OCI-LY3 (cell line): ENCODE data around the gene CCDC14.

Experiments used
- H2AFZ ChIP-seq: fragments of 200-600, 300-600 bp; shearing (Covaris generic); 2 replicates; pipeline ENCODE4 v1.6.0; 2014; ENCODE audit warnings: antibody characterized with exemption, low read depth, low read length
- H3K27ac ChIP-seq: fragments of 200-600, 300-600 bp; sonication (generic); 2 replicates; pipeline ENCODE4 v1.5.1; 2014; ENCODE audit warnings: mild to moderate bottlenecking, low read length, moderate library complexity, mixed read lengths
- H3K27me3 ChIP-seq: fragments of 200-600, 300-600 bp; sonication (generic); 2 replicates; pipeline ENCODE4 v1.6.1; 2014; ENCODE audit warnings: low read depth, low read length, mixed read lengths
- H3K36me3 ChIP-seq: fragments of 200-600, 300-600 bp; sonication (generic); replicated peaks from 2 replicates; pipeline ENCODE3; 2014; ENCODE audit warnings: low read depth, low read length, mixed read lengths
- H3K4me1 ChIP-seq: fragments of 300-600, 200-600 bp; sonication (generic); 2 replicates; pipeline ENCODE4 v1.6.1; 2014; ENCODE audit warnings: low read length, mixed read lengths
- H3K4me2 ChIP-seq: fragments of 200-600, 300-600 bp; sonication (generic); 2 replicates; pipeline ENCODE4 v1.6.1; 2014; ENCODE audit warnings: low read length, mixed read lengths
- H3K4me3 ChIP-seq: fragments of 300-600, 200-600 bp; sonication (generic); 2 replicates; pipeline ENCODE4 v1.5.1; 2014; ENCODE audit warnings: antibody characterized with exemption, mild to moderate bottlenecking, low read length, moderate library complexity
- H3K79me2 ChIP-seq: fragments of 300-600, 200-600 bp; shearing (Covaris generic); 2 replicates; pipeline ENCODE4 v1.6.1; 2014; ENCODE audit warnings: mild to moderate bottlenecking, low read length, mixed read lengths
- H3K9ac ChIP-seq: fragments of 300-600, 200-600 bp; shearing (Covaris generic); 2 replicates; pipeline ENCODE4 v1.6.0; 2014; ENCODE audit warnings: mild to moderate bottlenecking, low read length, moderate library complexity
- H3K9me3 ChIP-seq: fragments of 200-600, 300-600 bp; shearing (Covaris generic); 2 replicates; pipeline ENCODE4 v1.6.1; 2014; ENCODE audit warnings: low read length, mixed read lengths; ENCODE audit not compliant: insufficient read depth
- H4K20me1 ChIP-seq: fragments of 200-600, 300-600 bp; sonication (generic); 2 replicates; pipeline ENCODE4 v1.6.1; 2016; ENCODE audit warnings: low read length, mixed read lengths; ENCODE audit not compliant: insufficient read depth
- EZH2phosphoT487 ChIP-seq: fragments of 200-600 bp; shearing (Covaris generic); IDR thresholded peaks from 2 replicates; pipeline ENCODE4 v1.6.1; 2018; ENCODE audit warnings: antibody characterized with exemption, mixed run types, low read depth
- TF ChIP-seq, protein P1 (sequence below): fragments of 200-600, 300-600 bp; sonication (generic); IDR thresholded peaks from 2 replicates; pipeline ENCODE4 v1.5.1; 2014; ENCODE audit warnings: antibody characterized with exemption, low read length, low read depth

Gene CCDC14

GRCh38 chr3:123926396-123926795 lies 34.6 kb downstream of the CCDC14 start:
- no peaks in the 10 kb centered on the region for H4K20me1 ChIP-seq
- H3K27me3 ChIP-seq = no peaks in the 10 kb centered on the region

GRCh38 chr3:123920868-123921267 lies 40.2 kb downstream of the CCDC14 start:
- Histone ChIP-seq H3K4me2 (no peak overlapping the region), H3K9ac (no peak overlapping the region), H3K79me2 (no peaks in the 10 kb centered on the region), H3K27me3 (no peaks in the 10 kb centered on the region), H3K27ac (no peak overlapping the region), H3K9me3 (peaks cover 6% of the 10 kb centered on the region; the same call in 1 of the 2 replicates), H4K20me1 (no peaks in the 10 kb centered on the region), H2AFZ (no peak overlapping the region), H3K36me3 (peaks cover 53% of the 10 kb centered on the region), H3K4me1 (no peaks in the 10 kb centered on the region), H3K4me3 (no peak overlapping the region)
- TF ChIP-seq EZH2phosphoT487 = no peak
- TF ChIP-seq, protein P1, sequence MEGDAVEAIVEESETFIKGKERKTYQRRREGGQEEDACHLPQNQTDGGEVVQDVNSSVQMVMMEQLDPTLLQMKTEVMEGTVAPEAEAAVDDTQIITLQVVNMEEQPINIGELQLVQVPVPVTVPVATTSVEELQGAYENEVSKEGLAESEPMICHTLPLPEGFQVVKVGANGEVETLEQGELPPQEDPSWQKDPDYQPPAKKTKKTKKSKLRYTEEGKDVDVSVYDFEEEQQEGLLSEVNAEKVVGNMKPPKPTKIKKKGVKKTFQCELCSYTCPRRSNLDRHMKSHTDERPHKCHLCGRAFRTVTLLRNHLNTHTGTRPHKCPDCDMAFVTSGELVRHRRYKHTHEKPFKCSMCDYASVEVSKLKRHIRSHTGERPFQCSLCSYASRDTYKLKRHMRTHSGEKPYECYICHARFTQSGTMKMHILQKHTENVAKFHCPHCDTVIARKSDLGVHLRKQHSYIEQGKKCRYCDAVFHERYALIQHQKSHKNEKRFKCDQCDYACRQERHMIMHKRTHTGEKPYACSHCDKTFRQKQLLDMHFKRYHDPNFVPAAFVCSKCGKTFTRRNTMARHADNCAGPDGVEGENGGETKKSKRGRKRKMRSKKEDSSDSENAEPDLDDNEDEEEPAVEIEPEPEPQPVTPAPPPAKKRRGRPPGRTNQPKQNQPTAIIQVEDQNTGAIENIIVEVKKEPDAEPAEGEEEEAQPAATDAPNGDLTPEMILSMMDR = no peak

More at GRCh38 chr3:123926396-123926795, 34.6 kb downstream of the CCDC14 start:
- Histone ChIP-seq H3K9ac (no peak overlapping the region), H3K9me3 (no peaks in the 10 kb centered on the region), H2AFZ (no peak overlapping the region), H3K79me2 (no peaks in the 10 kb centered on the region), H3K27ac (no peak overlapping the region), H3K4me1 (no peaks in the 10 kb centered on the region), H3K4me3 (no peak overlapping the region), H3K4me2 (no peak overlapping the region), H3K36me3 (peaks cover 25% of the 10 kb centered on the region)
- TF ChIP-seq EZH2phosphoT487 = no peak
- TF ChIP-seq, protein P1 = no peak

DNA sequence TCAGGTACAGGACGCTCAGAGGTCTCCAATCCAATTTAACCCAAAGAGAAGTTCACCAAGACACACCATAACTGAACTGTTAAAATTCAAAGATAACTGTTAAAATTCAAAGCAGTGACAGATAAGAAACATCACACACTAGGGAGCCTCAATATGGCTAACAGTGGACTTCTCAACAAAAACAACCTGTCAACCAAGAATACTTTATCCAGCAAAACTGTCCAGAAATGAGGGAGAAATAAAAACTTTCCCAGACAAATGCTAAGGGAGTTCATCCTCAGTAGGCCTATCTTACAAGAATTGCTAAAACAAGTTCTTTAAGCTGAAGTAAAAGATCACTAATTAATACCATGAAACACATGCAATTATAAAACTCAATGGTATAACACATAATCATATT lies 40.6 kb downstream of the CCDC14 start:
- TF ChIP-seq, protein P1 = no peak
- TF ChIP-seq EZH2phosphoT487 = no peak
- H3K4me2 ChIP-seq = no peak overlapping the region
- no peak overlapping the region for H3K9ac ChIP-seq
- no peak overlapping the region for H3K27ac ChIP-seq
- peaks cover 55% of the 10 kb centered on the region for H3K36me3 ChIP-seq
- no peaks in the 10 kb centered on the region for H3K4me1 ChIP-seq
- no peaks in the 10 kb centered on the region for H3K27me3 ChIP-seq
- H3K79me2 ChIP-seq = no peaks in the 10 kb centered on the region
- H2AFZ ChIP-seq = no peak overlapping the region
- H3K4me3 ChIP-seq = no peak overlapping the region
- no peaks in the 10 kb centered on the region for H4K20me1 ChIP-seq
- peaks cover 6% of the 10 kb centered on the region; the same call in 1 of the 2 replicates for H3K9me3 ChIP-seq

GRCh38 chr3:123919353-123919752 lies 41.7 kb downstream of the CCDC14 start:
- Histone ChIP-seq H3K9me3 (peaks cover 6% of the 10 kb centered on the region; the same call in 1 of the 2 replicates), H3K36me3 (peaks cover 57% of the 10 kb centered on the region), H4K20me1 (no peaks in the 10 kb centered on the region), H3K9ac (no peak overlapping the region), H3K4me1 (no peaks in the 10 kb centered on the region), H2AFZ (no peak overlapping the region), H3K27ac (no peak overlapping the region), H3K27me3 (no peaks in the 10 kb centered on the region), H3K4me3 (no peak overlapping the region), H3K79me2 (no peaks in the 10 kb centered on the region), H3K4me2 (no peak overlapping the region)
- TF ChIP-seq EZH2phosphoT487 = no peak

GRCh38 chr3:123914829-123915228 lies 46.2 kb downstream of the CCDC14 start:
- Histone ChIP-seq H3K9ac (no peak overlapping the region), H3K4me3 (no peak overlapping the region), H3K27me3 (no peaks in the 10 kb centered on the region), H3K9me3 (no peaks in the 10 kb centered on the region), H3K4me2 (no peak overlapping the region), H2AFZ (no peak overlapping the region), H3K36me3 (peaks cover 18% of the 10 kb centered on the region), H4K20me1 (no peaks in the 10 kb centered on the region), H3K27ac (no peak overlapping the region), H3K79me2 (no peaks in the 10 kb centered on the region), H3K4me1 (no peaks in the 10 kb centered on the region)
- no peak for TF ChIP-seq EZH2phosphoT487
- TF ChIP-seq, protein P1 = no peak
